ENCODE data around the gene SYP.

Gene SYP

DNA sequence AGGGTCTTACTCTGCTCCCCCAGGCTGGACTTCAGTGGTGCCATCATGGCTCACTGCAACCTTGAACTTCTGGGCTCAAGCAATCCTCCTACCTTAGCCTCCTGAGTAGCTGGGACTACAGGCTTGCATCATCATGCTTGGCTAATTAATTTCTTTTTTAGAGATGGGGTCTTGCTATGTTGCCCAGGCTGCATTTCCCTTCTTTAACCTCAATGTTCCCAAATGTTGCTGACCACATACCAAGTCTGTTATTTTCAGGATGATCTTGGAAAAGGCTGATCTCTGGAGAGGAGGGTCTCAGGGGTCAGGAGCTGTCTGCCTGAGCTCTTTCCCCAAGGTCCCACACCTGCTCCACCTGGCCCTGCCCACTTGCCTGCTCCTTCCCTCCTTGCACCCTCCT, 20.1 kb upstream of the SYP start:
- no peak for TF ChIP-seq CTCF (conservative IDR thresholded peaks at IDR 0.05)
- H3K27ac ChIP-seq: no peak overlapping the region

GRCh38 chrX:49214996-49215526, 15.1 kb upstream of the SYP start:
- no peak for TF ChIP-seq CTCF (conservative IDR thresholded peaks at IDR 0.05)
- H3K27ac ChIP-seq: no peak overlapping the region

GRCh38 chrX:49214416-49214815, 14.4 kb upstream of the SYP start:
- no peak overlapping the region for H3K27ac ChIP-seq
- no peak for TF ChIP-seq CTCF (conservative IDR thresholded peaks at IDR 0.05)

DNA sequence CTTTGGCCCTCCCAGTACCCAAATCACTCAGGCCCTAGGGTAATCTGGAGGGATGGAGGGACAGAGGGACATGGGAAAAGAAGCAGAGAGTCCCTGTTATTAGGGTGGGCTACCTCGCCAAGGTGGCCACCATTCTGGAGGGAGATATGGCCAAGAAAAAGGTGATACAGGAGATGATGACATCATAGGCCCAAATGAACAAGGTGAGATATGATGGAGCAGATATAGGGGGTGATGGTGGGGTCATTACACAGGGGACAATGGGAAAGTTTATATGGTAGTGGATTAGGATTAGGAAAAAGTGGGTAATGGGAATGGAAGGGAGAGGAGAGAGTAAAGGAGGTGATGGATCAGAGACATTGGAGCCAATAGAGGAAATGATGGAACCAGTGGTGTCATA, 12.9 kb upstream of the SYP start:
- no peak overlapping the region for H3K27ac ChIP-seq
- TF ChIP-seq CTCF (conservative IDR thresholded peaks at IDR 0.05): no peak

- H3K27ac ChIP-seq: no peak overlapping the region
- no peak for TF ChIP-seq CTCF (conservative IDR thresholded peaks at IDR 0.05)
These were observed 12.2 kb upstream of the SYP start for GRCh38 chrX:49212209-49212608.

GRCh38 chrX:49211074-49211473, 11.1 kb upstream of the SYP start:
- TF ChIP-seq CTCF (conservative IDR thresholded peaks at IDR 0.05): no peak
- no peak overlapping the region for H3K27ac ChIP-seq

DNA sequence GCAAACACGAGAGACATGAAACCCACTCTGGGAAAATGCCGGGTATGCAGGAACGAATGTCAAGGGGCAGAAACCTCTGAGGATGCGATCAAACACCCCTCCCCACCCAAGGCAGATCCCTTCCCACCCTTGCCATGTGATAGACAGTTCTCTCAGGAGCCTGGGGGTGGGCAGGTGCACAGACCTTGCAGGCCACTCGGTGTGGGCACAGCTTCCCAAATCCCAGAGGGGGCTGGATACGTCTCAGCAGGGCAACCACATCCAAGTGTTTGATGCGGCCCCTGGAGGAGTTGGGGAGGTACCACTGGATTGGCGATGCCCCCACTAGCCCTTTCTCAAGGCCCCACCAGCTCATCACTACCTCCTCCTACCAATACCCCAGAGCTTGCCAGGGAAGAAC, 10.4 kb upstream of the SYP start:
- no peak for TF ChIP-seq CTCF (conservative IDR thresholded peaks at IDR 0.05)
- no peak overlapping the region for H3K27ac ChIP-seq

Measured in VCaP (cell line).